ENCODE measurements around the gene RSRC2. TPM values are rescaled to one million over a fixed set of nuclear protein-coding genes. Genes with fewer than 3 reads are reported as not detected.
A peak's percentile ranks its signal among the peaks of the same experiment; 100 is the strongest.
"Not testable (repeated sequence)": the region's sequence is repeated elsewhere in the genome, so short reads cannot be mapped to it uniquely, and the experiment has no call there.

RSRC2 gene, protein sequence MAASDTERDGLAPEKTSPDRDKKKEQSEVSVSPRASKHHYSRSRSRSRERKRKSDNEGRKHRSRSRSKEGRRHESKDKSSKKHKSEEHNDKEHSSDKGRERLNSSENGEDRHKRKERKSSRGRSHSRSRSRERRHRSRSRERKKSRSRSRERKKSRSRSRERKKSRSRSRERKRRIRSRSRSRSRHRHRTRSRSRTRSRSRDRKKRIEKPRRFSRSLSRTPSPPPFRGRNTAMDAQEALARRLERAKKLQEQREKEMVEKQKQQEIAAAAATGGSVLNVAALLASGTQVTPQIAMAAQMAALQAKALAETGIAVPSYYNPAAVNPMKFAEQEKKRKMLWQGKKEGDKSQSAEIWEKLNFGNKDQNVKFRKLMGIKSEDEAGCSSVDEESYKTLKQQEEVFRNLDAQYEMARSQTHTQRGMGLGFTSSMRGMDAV
- total RNA-seq, result 100 to 1,000 TPM in 4 of 5 experiments, 10 to 100 TPM in 1; 89.7 to 249 (median 139) TPM
- 10 to 100 TPM; 32.1 to 56.1 TPM for polyA plus RNA-seq
- total RNA-seq, result 588 reads per million, percentile 98 among the genes with 10 or more reads in this experiment

DNA sequence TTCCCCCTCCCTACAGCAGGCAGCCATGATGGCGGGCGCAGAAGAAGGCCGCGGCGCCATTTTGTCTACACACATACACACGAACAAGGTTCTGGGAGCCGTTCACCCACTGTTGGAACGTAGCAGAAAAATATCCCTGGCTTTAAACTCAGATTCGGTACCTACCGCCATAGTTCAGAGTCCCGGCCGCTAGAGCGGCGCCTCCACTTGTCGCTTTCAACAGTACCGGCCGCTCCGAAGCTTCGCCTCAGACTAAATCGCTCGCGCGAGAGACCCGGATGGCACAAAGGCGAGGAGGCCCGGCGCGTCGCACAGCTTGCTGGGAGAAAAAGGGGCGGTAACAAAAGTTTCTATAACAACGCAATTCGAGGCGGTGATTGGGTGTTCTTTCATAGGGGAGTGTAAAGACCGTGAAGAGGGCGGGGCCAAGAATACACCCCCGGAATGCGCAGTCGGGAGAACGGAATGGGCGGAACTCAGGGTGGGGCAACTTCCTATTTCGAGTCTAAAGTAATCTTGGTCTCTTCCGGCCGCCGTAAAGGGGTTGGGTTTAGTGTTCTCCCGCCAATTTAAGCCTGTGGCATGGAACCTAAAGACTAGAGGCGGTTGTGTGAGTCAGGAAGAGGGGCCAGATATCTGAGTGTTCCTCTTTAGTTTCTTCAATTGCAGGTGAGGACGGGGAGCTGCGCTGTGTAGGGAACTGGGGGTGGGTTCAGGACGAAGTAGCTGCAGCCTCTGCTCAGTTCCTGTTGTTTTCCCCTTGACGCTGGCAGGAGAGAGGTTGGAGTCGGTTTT is at the start of gene RSRC2, which contains the start of gene KNTC1:
Gene RSRC2 (minus strand): TSS at position 254 of the 795 bp plus-strand sequence. CDS start 83 bp downstream, at position 171.
Gene KNTC1 (plus strand): TSS at position 567 of the 795 bp plus-strand sequence. CDS start 2,815 bp downstream, outside the sequence.
- Histone ChIP-seq H3K9me3 (ENCODE audit: control insufficient read depth in 2 of 3, low read length in 3 of 3) (no peaks in the 10 kb centered on the region), H3K36me3 (ENCODE audit: control insufficient read depth in 2 of 3, insufficient read depth in 3 of 3, low read length in 3 of 3) (peaks cover 0 to 10% (median 0%) of the 10 kb centered on the region in 3 experiments), H3K27ac (ENCODE audit: low read depth, low read length) (peak within 1 kb of the TSS; percentile 94), H3K27me3 (ENCODE audit: control insufficient read depth in 2 of 2, insufficient read depth in 2 of 2, low read length in 2 of 2) (no peaks in the 10 kb centered on the region), H3K4me1 (ENCODE audit: control insufficient read depth in 2 of 2, insufficient read depth in 2 of 2, low read length in 2 of 2) (peaks cover 30 to 37% of the 10 kb centered on the region in 2 donors), H3K4me3 (ENCODE audit: low read length) (peak within 1 kb of the TSS; percentile 86)
- H3K4me1 Mint-ChIP-seq, result peaks cover 24 to 41% (median 36%) of the 10 kb centered on the region in 7 donors
- intact Hi-C loops (cut with micrococcal nuclease), result loop anchor here (1.0 to 10.0 kb wide), 20 partner anchors 26 to 1840 kb away; partner anchors contain the start of genes DENR (in 2 of the 2), DIABLO (in 2 of the 2), PSMD9 (in 2 of the 2) and VPS33A (in 2 of the 2)
- ATAC-seq, result peak; percentile 96
- ChIA-PET CTCF (interaction anchor here (1.1 kb wide), 1 partner anchor 26 kb away, joined by 8 read pairs; the partner anchor contains the start of gene ZCCHC8), POLR2A (interaction anchor here (0.7 to 4.9 kb wide), 19 partner anchors 8 to 1305 kb away, joined by 3 to 115 read pairs (median 4); partner anchors contain the start of genes DDX55, DENR, MPHOSPH9 and MTRFR)
- peak within 1 kb of the TSS in 1 of 9 donors; percentile 68 for H3K27ac Mint-ChIP-seq
- DNase-seq, result peak; percentile 87 to 99 (median 99)
- peaks cover 0 to 21% (median 8%) of the 10 kb centered on the region in 5 donors for H3K36me3 Mint-ChIP-seq
- H3K9me3 Mint-ChIP-seq, result no peaks in the 10 kb centered on the region
- H3K27me3 Mint-ChIP-seq, result no peaks in the 10 kb centered on the region
- no peak within 1 kb of the TSS for H3K4me3 Mint-ChIP-seq

DNA sequence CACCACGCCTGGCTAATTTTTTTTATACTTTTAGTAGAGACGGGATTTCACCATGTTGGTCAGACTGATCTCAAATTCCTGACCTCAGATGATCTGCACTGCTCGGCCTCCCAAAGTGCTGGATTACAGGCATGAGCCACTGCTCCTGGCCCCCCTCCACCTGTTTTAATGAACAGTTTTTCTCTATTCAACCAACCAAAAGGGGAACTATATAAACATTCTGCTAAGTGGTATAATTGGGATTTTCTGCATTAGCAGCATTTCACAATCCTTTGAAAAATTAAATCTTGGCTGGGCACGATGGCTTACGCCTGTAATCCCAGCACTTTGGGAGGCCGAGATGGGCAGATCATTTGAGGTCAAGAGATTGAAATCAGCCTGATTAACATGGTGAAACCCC is 45.1 kb upstream of the RSRC2 start:
- Mint-ChIP-seq H3K36me3 (peaks cover 5 to 44% (median 25%) of the 10 kb centered on the region in 5 donors), H3K4me1 (no peaks in the 10 kb centered on the region), H3K9me3 (no peaks in the 10 kb centered on the region), H3K4me3 (no peak overlapping the region), H3K27me3 (no peaks in the 10 kb centered on the region), H3K27ac (no peak overlapping the region)
- Histone ChIP-seq H3K36me3 (ENCODE audit: control insufficient read depth in 2 of 3, insufficient read depth in 3 of 3, low read length in 3 of 3) (peaks cover 8 to 36% (median 11%) of the 10 kb centered on the region in 3 experiments), H3K4me1 (ENCODE audit: control insufficient read depth in 2 of 2, insufficient read depth in 2 of 2, low read length in 2 of 2) (no peaks in the 10 kb centered on the region), H3K9me3 (ENCODE audit: control insufficient read depth in 2 of 3, low read length in 3 of 3) (no peaks in the 10 kb centered on the region), H3K4me3 (ENCODE audit: low read length) (no peak overlapping the region), H3K27ac (ENCODE audit: low read depth, low read length) (no peak overlapping the region), H3K27me3 (ENCODE audit: control insufficient read depth in 2 of 2, insufficient read depth in 2 of 2, low read length in 2 of 2) (no peaks in the 10 kb centered on the region)
- DNase-seq (no peak), ATAC-seq (no peak)
- POLR2A ChIA-PET, result no interaction called here
- intact Hi-C loops (cut with micrococcal nuclease), result no loop called here
- CTCF ChIA-PET, result no interaction called here

DNA sequence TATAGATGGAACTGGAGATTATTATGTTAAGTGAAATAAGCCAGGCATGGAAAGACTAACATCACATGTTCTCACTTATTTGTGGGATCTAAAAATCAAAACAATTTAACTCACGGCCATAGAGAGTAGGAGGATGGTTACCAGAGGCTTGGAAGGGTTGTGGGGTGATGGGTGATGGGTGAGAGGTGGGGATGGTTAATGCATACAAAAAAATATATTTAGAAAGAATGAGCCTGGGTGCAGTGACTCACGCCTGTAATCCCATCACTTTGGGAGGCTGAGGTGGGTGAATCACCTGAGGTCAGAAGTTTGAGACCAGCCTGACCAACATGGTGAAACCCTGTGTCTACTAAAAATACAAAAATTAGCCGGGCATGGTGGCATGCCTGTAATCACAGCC is 43.3 kb upstream of the RSRC2 start:
- H3K27me3 ChIP-seq (ENCODE audit: control insufficient read depth in 2 of 2, insufficient read depth in 2 of 2, low read length in 2 of 2); H3K4me1 Mint-ChIP-seq; intact Hi-C loops (cut with micrococcal nuclease); POLR2A ChIA-PET; H3K9me3 Mint-ChIP-seq; DNase-seq; H3K27ac ChIP-seq (ENCODE audit: low read depth, low read length); ATAC-seq; H3K4me1 ChIP-seq (ENCODE audit: control insufficient read depth in 2 of 2, insufficient read depth in 2 of 2, low read length in 2 of 2); CTCF ChIA-PET; H3K27me3 Mint-ChIP-seq; H3K4me3 Mint-ChIP-seq; H3K4me3 ChIP-seq (ENCODE audit: low read length); H3K9me3 ChIP-seq (ENCODE audit: control insufficient read depth in 2 of 3, low read length in 3 of 3): not testable (repeated sequence)
- H3K36me3 ChIP-seq (ENCODE audit: control insufficient read depth in 2 of 3, insufficient read depth in 3 of 3, low read length in 3 of 3), result peaks cover 0 to 23% (median 11%) of the 10 kb centered on the region in 3 experiments
- Mint-ChIP-seq H3K36me3 (peaks cover 5 to 29% (median 17%) of the 10 kb centered on the region in 5 donors), H3K27ac (peak overlapping the region in 1 of 9 donors; percentile 21)

DNA sequence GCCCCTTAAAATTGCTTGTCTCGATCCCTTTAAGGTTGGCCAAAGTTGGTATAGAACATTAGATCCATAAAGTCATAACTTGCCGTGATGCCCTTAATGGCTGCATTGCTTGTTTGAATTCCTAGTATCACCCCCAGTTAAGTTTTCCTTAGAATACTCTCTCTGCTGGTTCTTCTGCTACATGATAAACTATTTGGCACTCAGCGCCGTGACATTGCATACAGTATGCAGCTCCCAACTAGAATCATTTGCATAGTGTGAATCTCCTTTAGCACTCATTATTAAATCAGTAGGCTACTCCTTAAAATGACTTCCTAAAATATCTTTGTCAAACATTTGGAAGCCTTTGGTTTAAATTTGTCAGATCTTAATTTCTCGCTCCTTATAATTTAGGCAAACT is 42.6 kb upstream of the RSRC2 start:
- ChIA-PET POLR2A (no interaction called here), CTCF (interaction anchor here (0.7 kb wide), 1 partner anchor 100 kb away, joined by 4 read pairs; no protein-coding TSS in a partner anchor)
- Histone ChIP-seq H3K36me3 (ENCODE audit: control insufficient read depth in 2 of 3, insufficient read depth in 3 of 3, low read length in 3 of 3) (peaks cover 0 to 16% (median 11%) of the 10 kb centered on the region in 3 experiments), H3K9me3 (ENCODE audit: control insufficient read depth in 2 of 3, low read length in 3 of 3) (no peaks in the 10 kb centered on the region), H3K27ac (ENCODE audit: low read depth, low read length) (no peak overlapping the region), H3K27me3 (ENCODE audit: control insufficient read depth in 2 of 2, insufficient read depth in 2 of 2, low read length in 2 of 2) (no peaks in the 10 kb centered on the region), H3K4me1 (ENCODE audit: control insufficient read depth in 2 of 2, insufficient read depth in 2 of 2, low read length in 2 of 2) (no peaks in the 10 kb centered on the region), H3K4me3 (ENCODE audit: low read length) (no peak overlapping the region)
- intact Hi-C loops (cut with micrococcal nuclease), result no loop called here
- ATAC-seq, result no peak
- Mint-ChIP-seq H3K27ac (no peak overlapping the region), H3K27me3 (no peaks in the 10 kb centered on the region), H3K36me3 (peaks cover 5 to 26% (median 17%) of the 10 kb centered on the region in 5 donors), H3K9me3 (no peaks in the 10 kb centered on the region), H3K4me3 (no peak overlapping the region), H3K4me1 (no peaks in the 10 kb centered on the region)
- no peak for DNase-seq

DNA sequence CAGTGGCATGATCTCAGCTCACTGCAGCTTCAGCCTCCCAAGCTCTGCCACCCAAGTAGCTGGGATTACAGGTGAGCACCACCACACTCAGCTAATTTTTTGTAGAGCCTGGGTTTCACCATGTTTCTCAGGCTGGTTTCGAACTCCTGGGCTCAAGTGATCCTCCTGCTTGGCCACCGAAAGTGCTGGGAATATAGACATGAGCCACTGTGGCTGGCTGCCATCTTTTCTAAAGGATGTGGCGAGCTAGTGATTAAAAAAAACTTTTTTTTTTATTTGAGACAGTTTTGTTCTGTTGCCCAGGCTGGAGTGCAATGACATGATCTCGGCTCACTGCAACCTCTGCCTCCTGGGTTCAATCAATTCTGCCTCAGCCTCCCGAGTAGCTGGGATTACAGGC is 40.1 kb upstream of the RSRC2 start:
- H3K9me3 Mint-ChIP-seq; H3K4me1 Mint-ChIP-seq; H3K27ac ChIP-seq (ENCODE audit: low read depth, low read length); H3K27ac Mint-ChIP-seq; intact Hi-C loops (cut with micrococcal nuclease); H3K4me3 Mint-ChIP-seq; DNase-seq; H3K4me1 ChIP-seq (ENCODE audit: control insufficient read depth in 2 of 2, insufficient read depth in 2 of 2, low read length in 2 of 2); H3K36me3 ChIP-seq (ENCODE audit: control insufficient read depth in 2 of 3, insufficient read depth in 3 of 3, low read length in 3 of 3); H3K9me3 ChIP-seq (ENCODE audit: control insufficient read depth in 2 of 3, low read length in 3 of 3); ATAC-seq; H3K27me3 Mint-ChIP-seq; H3K27me3 ChIP-seq (ENCODE audit: control insufficient read depth in 2 of 2, insufficient read depth in 2 of 2, low read length in 2 of 2); H3K4me3 ChIP-seq (ENCODE audit: low read length): not testable (repeated sequence)
- ChIA-PET POLR2A (interaction anchor here (0.9 kb wide), 1 partner anchor 17 kb away, joined by 3 read pairs; no protein-coding TSS in a partner anchor), CTCF (interaction anchor here (0.5 kb wide), 1 partner anchor 1015 kb away, joined by 3 read pairs; no protein-coding TSS in a partner anchor)
- peaks cover 5 to 27% (median 15%) of the 10 kb centered on the region in 5 donors for H3K36me3 Mint-ChIP-seq

DNA sequence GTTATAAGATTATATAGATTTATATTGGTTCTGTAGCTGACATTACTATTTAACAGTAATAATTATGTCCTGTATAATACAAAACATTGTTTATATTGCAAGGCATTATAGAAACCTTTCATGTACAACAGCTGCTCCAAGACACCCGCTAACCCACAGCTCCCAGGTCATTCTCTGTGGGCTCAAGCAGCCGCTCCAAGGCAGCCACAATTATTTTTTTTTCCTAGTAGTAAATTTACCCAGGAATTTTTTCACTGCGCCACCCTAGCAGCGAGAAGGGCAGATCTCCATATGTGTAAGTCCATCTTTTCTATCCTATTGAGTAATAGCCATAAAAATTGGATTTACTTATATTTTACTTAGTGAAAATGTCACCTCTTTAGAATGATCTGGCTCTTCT is 36.6 kb upstream of the RSRC2 start:
- POLR2A ChIA-PET, result no interaction called here
- no peaks in the 10 kb centered on the region for H3K4me1 ChIP-seq (ENCODE audit: control insufficient read depth in 2 of 2, insufficient read depth in 2 of 2, low read length in 2 of 2)
- no peaks in the 10 kb centered on the region for H3K9me3 ChIP-seq (ENCODE audit: control insufficient read depth in 2 of 3, low read length in 3 of 3)
- intact Hi-C loops (cut with micrococcal nuclease), result no loop called here
- H3K36me3 ChIP-seq (ENCODE audit: control insufficient read depth in 2 of 3, insufficient read depth in 3 of 3, low read length in 3 of 3), result peaks cover 0 to 12% (median 0%) of the 10 kb centered on the region in 3 experiments
- Mint-ChIP-seq H3K4me1 (no peaks in the 10 kb centered on the region), H3K36me3 (peaks cover 6 to 32% (median 15%) of the 10 kb centered on the region in 5 donors), H3K27ac (no peak overlapping the region), H3K4me3 (no peak overlapping the region), H3K27me3 (no peaks in the 10 kb centered on the region), H3K9me3 (peaks cover 0 to 2% (median 0%) of the 10 kb centered on the region in 11 donors)
- no peak for ATAC-seq
- no peak overlapping the region for H3K4me3 ChIP-seq (ENCODE audit: low read length)
- no peak for DNase-seq
- H3K27me3 ChIP-seq (ENCODE audit: control insufficient read depth in 2 of 2, insufficient read depth in 2 of 2, low read length in 2 of 2), result no peaks in the 10 kb centered on the region
- no peak overlapping the region for H3K27ac ChIP-seq (ENCODE audit: low read depth, low read length)
- CTCF ChIA-PET, result no interaction called here
